HTR-8/SVneo (cell line): Measurements from ENCODE around the gene SRSF4.
"Not testable (repeated sequence)": the region's sequence is repeated elsewhere in the genome, so short reads cannot be mapped to it uniquely, and the experiment has no call there.

Experiments used
- DNase-seq: peaks from one replicate; pipeline ENCODE4 v3.0.0; 2011; ENCODE audit warnings: low spot score, mixed read lengths; ENCODE audit not compliant: insufficient read length
- FAIRE-seq: peaks from 2 replicates; lab custom pipeline; 2011; peaks lifted over from hg19 to GRCh38; lab: Jason Lieb, UNC

Gene SRSF4

GRCh38 chr1:29169976-29170375 is 11.7 kb downstream of the SRSF4 start:
- DNase-seq, result no peak
- FAIRE-seq, result no peak

- DNase-seq (no peak), FAIRE-seq (no peak)
These were observed 13.8 kb downstream of the SRSF4 start for GRCh38 chr1:29167904-29168303.

GRCh38 chr1:29166291-29166878 is 15.3 kb downstream of the SRSF4 start:
- FAIRE-seq (no peak), DNase-seq (no peak)

- FAIRE-seq (no peak), DNase-seq (no peak)
These were observed 17.1 kb downstream of the SRSF4 start for GRCh38 chr1:29164588-29164987.

GRCh38 chr1:29162476-29163138 is 19.1 kb downstream of the SRSF4 start:
- no peak for FAIRE-seq
- DNase-seq, result no peak

GRCh38 chr1:29162025-29162424 is 19.7 kb downstream of the SRSF4 start:
- DNase-seq (no peak), FAIRE-seq (no peak)

- DNase-seq, result no peak
- no peak for FAIRE-seq
These were observed 21.9 kb downstream of the SRSF4 start for GRCh38 chr1:29159773-29160172.

- DNase-seq (no peak), FAIRE-seq (no peak)
These were observed 24.5 kb downstream of the SRSF4 start for GRCh38 chr1:29157269-29157601.

- DNase-seq, result no peak
- FAIRE-seq, result no peak
These were observed 25.0 kb downstream of the SRSF4 start for GRCh38 chr1:29156543-29157268.

- DNase-seq (no peak), FAIRE-seq (no peak)
These were observed 29.5 kb downstream of the SRSF4 start for GRCh38 chr1:29152046-29152805.

- FAIRE-seq, DNase-seq: not testable (repeated sequence)
These were observed 31.4 kb downstream of the SRSF4 start for GRCh38 chr1:29150346-29150745.

- DNase-seq (no peak), FAIRE-seq (no peak)
These were observed 32.8 kb downstream of the SRSF4 start for GRCh38 chr1:29148656-29149491.

GRCh38 chr1:29145739-29146437 is 35.8 kb downstream of the SRSF4 start:
- DNase-seq, result no peak
- no peak for FAIRE-seq

- FAIRE-seq (no peak), DNase-seq (no peak)
These were observed 37.5 kb downstream of the SRSF4 start for GRCh38 chr1:29144178-29144577.

- no peak for DNase-seq
- FAIRE-seq, result no peak
These were observed 39.0 kb downstream of the SRSF4 start for GRCh38 chr1:29142714-29143113.

- FAIRE-seq, result no peak
- DNase-seq, result no peak
These were observed 45.2 kb downstream of the SRSF4 start for GRCh38 chr1:29136391-29136915.

- DNase-seq (no peak), FAIRE-seq (no peak)
These were observed 47.0 kb downstream of the SRSF4 start for GRCh38 chr1:29134695-29135028.

GRCh38 chr1:29133861-29134694 is 47.6 kb downstream of the SRSF4 start:
- FAIRE-seq (no peak), DNase-seq (no peak)
